NCI-H82 (cell line): Measurements from ENCODE around the gene SNX22.
A peak's percentile ranks its signal among the peaks of the same experiment; 100 is the strongest.

Experiments
- DNase-seq: peaks from one replicate; lab custom pipeline; 2025; lab: John Stamatoyannopoulos, UW

The SNX22 gene

GRCh38 chr15:64134345-64134829 lies 17.1 kb upstream of the SNX22 start:
- no peak for DNase-seq

- DNase-seq, result no peak
Measured at GRCh38 chr15:64136347-64136746, 15.2 kb upstream of the SNX22 start.

DNA sequence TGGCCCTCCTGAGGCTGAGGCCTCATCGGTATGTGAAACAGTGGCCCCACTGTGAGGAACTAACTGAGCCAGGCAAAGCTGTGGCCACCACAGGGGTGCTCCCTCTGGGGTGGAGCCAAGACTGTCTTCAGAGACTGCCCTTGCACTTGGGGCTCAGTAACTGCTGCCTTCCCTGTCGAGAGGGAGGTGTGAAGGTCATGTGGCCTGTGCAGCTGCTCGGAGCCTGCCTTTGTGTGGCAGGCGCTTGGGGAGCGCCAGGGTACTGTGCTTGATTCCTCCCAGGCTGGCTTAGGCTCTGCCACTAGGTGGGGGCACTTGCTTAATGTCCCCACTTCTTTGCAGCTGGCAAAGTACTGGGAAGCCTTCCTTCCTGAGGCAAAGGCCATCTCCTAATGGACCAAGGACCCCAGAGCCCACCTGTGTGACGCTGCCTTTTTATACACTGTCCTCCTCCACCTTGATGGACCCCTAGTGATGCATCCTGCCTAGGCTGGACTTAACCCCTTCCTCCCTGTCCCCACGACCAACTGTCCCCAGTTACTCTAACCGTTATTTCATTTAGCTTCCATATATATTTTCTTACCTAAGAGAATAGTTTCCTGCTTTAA lies 14.2 kb upstream of the SNX22 start:
- DNase-seq, result no peak

- DNase-seq, result no peak
Measured at GRCh38 chr15:64138331-64138941, 13.1 kb upstream of the SNX22 start.

- no peak for DNase-seq
Measured at GRCh38 chr15:64141798-64142512, 9.6 kb upstream of the SNX22 start.

- no peak for DNase-seq
Measured at GRCh38 chr15:64143276-64143675, 8.3 kb upstream of the SNX22 start.

GRCh38 chr15:64144192-64144564 lies 7.4 kb upstream of the SNX22 start:
- no peak for DNase-seq

DNA sequence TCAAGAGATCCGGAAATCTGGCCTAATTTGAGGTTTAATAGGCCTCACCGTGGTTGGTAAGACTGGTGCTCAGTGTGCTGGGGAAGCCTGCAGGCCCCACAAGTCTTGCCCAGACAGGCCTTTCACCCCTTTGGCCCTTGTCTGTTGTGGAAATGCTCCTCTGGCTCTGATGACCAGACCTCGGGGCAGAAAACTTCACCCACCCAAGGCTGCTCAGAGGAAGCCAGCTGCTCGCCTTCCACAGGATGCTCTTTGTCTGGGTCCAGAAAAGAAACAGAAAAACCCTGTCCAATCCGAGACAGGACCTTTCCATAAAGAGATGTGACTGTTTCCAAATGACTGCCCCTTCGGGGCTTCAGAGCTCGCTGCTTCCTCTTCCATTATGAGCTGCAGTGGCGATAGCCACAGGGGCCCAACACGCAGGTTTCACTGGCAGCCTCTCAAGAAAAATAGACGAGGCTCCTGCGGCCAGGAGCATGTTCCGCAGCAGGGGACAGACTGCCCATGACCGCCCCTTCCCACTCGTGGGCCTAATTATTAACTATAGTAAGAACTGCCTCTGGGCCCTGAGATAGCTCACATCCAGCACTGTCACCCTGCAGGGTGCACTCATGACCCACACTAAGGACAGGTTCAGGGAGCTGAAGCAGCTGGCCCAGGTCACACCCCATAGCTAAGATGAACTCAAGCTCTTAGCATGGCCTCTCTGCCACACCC lies 6.8 kb upstream of the SNX22 start:
- DNase-seq, result no peak

- no peak for DNase-seq
Measured at GRCh38 chr15:64146041-64146440, 5.5 kb upstream of the SNX22 start.

GRCh38 chr15:64146520-64146884 lies 5.0 kb upstream of the SNX22 start:
- DNase-seq, result no peak

GRCh38 chr15:64146885-64147681 lies 4.4 kb upstream of the SNX22 start:
- no peak for DNase-seq

- no peak for DNase-seq
Measured at GRCh38 chr15:64148168-64148567, 3.4 kb upstream of the SNX22 start.

- no peak for DNase-seq
Measured at GRCh38 chr15:64148581-64148980, 3.0 kb upstream of the SNX22 start.

DNA sequence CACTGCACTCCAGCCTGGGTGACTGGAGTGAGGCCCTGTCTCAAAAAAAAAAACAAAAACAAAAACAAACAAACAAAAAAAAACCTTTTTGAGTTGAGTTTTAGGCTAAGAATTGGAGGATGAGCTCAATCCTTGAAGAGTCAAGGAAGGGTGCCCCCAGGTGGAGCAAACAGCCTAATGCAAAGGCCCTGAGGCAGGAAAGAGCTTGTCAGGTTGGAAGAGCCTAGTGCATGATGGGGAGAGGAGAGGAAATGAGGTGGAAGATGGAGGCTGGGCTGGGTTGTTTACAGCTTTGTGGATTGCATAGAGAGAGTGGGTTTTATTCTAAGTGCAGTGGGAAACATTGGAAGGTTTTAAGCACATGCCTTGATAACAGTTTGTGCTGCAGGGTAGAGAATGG lies 2.1 kb upstream of the SNX22 start:
- DNase-seq, result peak; percentile 62

GRCh38 chr15:64149893-64150578 lies 1.5 kb upstream of the SNX22 start:
- DNase-seq, result no peak

DNA sequence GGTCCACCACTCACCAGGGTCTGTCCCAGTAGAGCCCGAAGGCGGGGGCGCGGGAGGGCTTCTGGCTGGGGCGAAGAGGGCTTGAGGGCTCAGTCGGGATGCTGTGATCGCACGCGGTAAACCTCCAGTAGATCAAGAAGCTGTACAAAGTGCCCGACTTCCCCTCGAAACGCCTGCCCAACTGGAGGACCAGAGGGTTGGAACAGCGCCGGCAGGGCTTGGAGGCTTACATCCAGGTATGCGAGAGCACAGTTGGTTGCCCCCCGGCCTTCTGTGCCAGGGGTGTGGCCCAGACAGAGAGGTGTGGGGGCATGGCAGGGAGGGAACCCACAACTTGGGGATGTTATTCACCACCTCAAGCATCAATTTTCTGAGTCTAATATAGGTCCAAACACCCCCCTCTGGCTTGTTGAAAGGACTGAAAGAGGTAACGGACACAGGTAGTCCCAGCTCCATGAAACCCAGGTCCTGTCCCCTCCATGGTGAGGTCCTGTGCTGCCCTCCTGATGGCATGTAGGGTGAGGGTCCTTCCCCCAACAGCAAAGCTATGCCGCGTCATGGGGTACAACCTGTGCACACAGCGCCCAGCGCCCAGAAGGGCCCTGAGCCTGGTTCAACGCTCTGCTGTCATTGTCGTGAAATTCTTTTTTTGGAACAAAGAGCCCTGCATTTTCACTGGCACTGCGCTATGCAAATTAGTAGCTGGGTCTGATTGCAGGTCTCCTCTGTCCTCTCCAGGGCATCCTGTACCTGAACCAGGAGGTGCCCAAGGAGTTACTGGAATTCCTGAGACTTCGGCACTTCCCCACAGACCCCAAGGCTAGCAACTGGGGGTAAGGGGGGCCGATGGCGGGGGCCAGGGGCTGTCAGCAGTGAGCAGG lies 1.2 kb downstream of the SNX22 start:
- peak; percentile 52 for DNase-seq

DNA sequence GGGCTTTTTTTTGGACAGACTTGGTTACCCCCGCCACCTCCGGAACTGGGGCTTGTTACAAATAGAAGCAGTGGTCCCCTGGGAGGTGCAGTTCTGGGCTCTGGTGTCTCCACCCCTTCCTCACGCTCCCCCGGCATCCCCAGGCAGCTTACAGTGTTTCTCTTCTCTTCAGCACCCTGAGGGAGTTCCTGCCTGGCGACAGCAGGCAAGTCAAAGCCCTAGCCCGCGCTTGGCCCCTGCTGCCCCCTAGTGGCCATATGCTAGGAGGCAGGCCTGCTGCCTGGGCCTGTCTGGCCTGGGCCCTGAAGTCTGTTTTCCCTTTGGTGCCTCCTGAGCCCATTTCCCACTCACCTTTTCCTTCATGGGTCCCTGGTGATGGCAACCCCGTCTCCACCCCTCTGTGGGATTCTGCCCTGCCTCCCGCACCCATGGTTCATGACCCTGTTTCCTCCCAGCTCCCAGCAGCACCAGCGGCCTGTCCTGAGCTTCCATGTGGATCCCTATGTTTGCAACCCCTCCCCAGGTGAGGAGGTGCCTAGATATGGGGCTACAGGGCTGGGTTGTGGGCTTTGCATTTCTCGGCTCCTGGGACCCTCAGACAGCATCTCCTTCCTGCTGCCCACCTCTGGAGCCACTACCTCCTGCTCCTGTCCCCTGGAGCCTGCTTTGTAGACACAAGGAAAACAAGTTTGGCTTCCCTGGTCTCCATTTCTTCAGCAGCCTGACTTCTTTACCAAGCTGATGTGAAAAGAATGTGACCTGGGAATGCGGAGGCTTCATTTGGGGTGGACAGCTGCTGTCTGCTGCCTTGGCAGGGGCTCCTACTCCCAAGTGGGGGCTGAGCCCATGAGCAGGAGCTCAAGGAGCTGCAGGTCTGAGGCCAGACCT lies 2.2 kb downstream of the SNX22 start:
- peak; percentile 95 for DNase-seq

- no peak for DNase-seq
Measured at GRCh38 chr15:64155802-64156651, 4.5 kb downstream of the SNX22 start.
